WERI-Rb-1 (cell line): Measurements from ENCODE around the gene CLCN4.

Experiments used
- DNase-seq: peaks from one replicate; pipeline ENCODE4 v3.0.0-alpha.2; 2020
- H3K27ac ChIP-seq: fragments of 250-450 bp; sonication (Bioruptor Pico); 2 replicates; pipeline ENCODE4 v1.5.1; 2020; ENCODE audit warnings: mild to moderate bottlenecking, moderate library complexity
- H3K27me3 ChIP-seq: fragments of 250-450 bp; sonication (Bioruptor Pico); 2 replicates; pipeline ENCODE4 v1.5.1; 2021; ENCODE audit warnings: mild to moderate bottlenecking, low read depth, moderate library complexity; ENCODE audit not compliant: insufficient read depth, severe bottlenecking
- H3K36me3 ChIP-seq: fragments of 250-450 bp; sonication (Bioruptor Pico); 2 replicates; pipeline ENCODE4 v1.5.1; 2020; ENCODE audit warnings: mild to moderate bottlenecking, moderate library complexity
- H3K4me3 ChIP-seq: 2 replicates; pipeline ENCODE4 v1.5.1; 2011; ENCODE audit warnings: low read depth, mild to moderate bottlenecking, control low read depth, low read length
- H3K9me3 ChIP-seq: fragments of 250-450 bp; sonication (Bioruptor Pico); 2 replicates; pipeline ENCODE4 v1.5.1; 2021; ENCODE audit warnings: mild to moderate bottlenecking, moderate library complexity; ENCODE audit not compliant: severe bottlenecking
- TF ChIP-seq, protein P1 (sequence below): IDR thresholded peaks from 2 replicates; pipeline ENCODE4 v1.5.1; 2011; ENCODE audit warnings: low read depth, mild to moderate bottlenecking, control low read depth, inconsistent platforms, low read length

Gene CLCN4

DNA sequence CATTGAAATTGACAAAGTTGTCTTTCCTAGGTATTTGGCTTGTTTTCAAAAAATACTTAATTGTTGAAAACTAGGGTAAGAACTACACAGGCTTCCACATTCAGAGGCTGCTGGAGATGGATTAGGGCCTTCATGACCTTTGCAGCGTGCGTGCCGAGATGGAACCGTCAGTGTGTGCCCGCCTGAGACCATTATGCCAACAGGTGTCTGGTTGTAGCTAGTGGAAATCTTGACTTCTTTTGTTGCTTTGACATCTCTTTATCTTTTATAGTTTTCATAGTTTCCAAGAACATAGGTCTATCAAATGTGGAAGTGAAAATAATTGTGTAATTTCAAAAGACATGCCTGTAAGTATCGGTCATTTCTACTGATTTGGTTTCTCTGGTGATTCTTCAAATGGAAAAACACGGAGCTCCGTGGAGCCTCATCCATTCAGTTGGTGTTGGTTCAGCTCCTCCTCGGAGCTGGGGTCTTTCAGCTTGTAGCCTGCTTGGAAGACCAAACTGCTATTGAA is 38.9 kb upstream of the CLCN4 start:
- Histone ChIP-seq H3K36me3 (no peaks in the 10 kb centered on the region; the same call in 1 of the 2 replicates), H3K4me3 (no peak overlapping the region), H3K27ac (no peak overlapping the region), H3K9me3 (peaks cover 3% of the 10 kb centered on the region), H3K27me3 (peaks cover 8% of the 10 kb centered on the region)
- no peak for DNase-seq
- TF ChIP-seq, protein P1, sequence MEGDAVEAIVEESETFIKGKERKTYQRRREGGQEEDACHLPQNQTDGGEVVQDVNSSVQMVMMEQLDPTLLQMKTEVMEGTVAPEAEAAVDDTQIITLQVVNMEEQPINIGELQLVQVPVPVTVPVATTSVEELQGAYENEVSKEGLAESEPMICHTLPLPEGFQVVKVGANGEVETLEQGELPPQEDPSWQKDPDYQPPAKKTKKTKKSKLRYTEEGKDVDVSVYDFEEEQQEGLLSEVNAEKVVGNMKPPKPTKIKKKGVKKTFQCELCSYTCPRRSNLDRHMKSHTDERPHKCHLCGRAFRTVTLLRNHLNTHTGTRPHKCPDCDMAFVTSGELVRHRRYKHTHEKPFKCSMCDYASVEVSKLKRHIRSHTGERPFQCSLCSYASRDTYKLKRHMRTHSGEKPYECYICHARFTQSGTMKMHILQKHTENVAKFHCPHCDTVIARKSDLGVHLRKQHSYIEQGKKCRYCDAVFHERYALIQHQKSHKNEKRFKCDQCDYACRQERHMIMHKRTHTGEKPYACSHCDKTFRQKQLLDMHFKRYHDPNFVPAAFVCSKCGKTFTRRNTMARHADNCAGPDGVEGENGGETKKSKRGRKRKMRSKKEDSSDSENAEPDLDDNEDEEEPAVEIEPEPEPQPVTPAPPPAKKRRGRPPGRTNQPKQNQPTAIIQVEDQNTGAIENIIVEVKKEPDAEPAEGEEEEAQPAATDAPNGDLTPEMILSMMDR: no peak

- DNase-seq: no peak
- H3K9me3 ChIP-seq: peaks cover 3% of the 10 kb centered on the region
- no peak overlapping the region for H3K27ac ChIP-seq
- H3K36me3 ChIP-seq: no peaks in the 10 kb centered on the region; the same call in 1 of the 2 replicates
- H3K27me3 ChIP-seq: peaks cover 8% of the 10 kb centered on the region
- TF ChIP-seq, protein P1: no peak
- no peak overlapping the region for H3K4me3 ChIP-seq
These were observed 38.2 kb upstream of the CLCN4 start for GRCh38 chrX:10118530-10118929.

- Histone ChIP-seq H3K4me3 (no peak overlapping the region), H3K27me3 (peaks cover 8% of the 10 kb centered on the region), H3K9me3 (peaks cover 3% of the 10 kb centered on the region), H3K27ac (no peak overlapping the region), H3K36me3 (no peaks in the 10 kb centered on the region; the same call in 1 of the 2 replicates)
- TF ChIP-seq, protein P1: peak; percentile 91
- DNase-seq: peak; percentile 64
These were observed 37.3 kb upstream of the CLCN4 start for GRCh38 chrX:10119399-10119990.

DNA sequence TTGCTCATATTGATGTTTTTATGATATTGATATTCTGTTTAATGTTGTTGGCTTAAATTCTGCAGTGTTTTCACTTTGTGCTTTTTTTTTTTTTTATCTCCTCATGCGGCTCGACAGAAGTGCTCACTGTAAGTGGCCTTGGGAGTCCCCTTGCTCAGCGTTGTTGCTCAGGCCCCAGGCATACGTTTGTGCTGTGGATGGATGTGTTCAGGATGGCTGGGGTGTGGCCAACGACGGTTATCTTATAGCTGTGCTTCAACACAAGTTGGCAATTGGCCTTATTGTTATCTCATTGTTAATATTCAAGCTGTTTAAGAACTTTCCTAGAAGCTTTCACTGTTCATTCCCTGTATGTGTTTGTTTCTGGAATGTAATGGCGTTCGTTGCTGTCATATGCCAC is 36.4 kb upstream of the CLCN4 start:
- no peaks in the 10 kb centered on the region; the same call in 1 of the 2 replicates for H3K36me3 ChIP-seq
- TF ChIP-seq, protein P1: no peak
- DNase-seq: no peak
- H3K27me3 ChIP-seq: peaks cover 8% of the 10 kb centered on the region
- H3K27ac ChIP-seq: no peak overlapping the region
- no peak overlapping the region for H3K4me3 ChIP-seq
- peaks cover 3% of the 10 kb centered on the region for H3K9me3 ChIP-seq

DNA sequence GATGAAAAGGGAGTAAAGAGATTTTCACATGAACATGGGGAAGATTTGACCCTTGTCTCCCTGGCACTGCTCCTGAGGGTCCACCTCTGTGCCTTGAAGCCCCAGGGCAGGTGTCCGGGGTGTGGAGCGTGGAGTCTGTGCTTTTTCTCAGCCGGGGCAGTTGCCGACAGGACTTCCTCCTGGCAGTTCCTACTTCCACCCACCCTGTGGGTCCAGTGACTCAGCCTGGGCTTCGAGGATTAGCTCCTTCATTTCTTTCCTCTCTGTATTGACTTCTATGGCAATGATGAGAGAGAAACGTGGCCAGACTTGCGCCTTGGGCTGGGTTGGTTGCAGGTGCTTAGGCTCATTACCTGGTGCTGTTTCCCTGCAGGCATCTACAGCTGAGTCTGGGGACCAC is 35.9 kb upstream of the CLCN4 start:
- no peak overlapping the region for H3K4me3 ChIP-seq
- TF ChIP-seq, protein P1: no peak
- H3K36me3 ChIP-seq: no peaks in the 10 kb centered on the region; the same call in 1 of the 2 replicates
- H3K27me3 ChIP-seq: peaks cover 8% of the 10 kb centered on the region
- DNase-seq: no peak
- H3K9me3 ChIP-seq: peaks cover 3% of the 10 kb centered on the region
- H3K27ac ChIP-seq: no peak overlapping the region

- TF ChIP-seq, protein P1: no peak
- H3K27ac ChIP-seq: no peak overlapping the region
- peaks cover 3% of the 10 kb centered on the region for H3K9me3 ChIP-seq
- H3K27me3 ChIP-seq: peaks cover 8% of the 10 kb centered on the region
- no peak overlapping the region for H3K4me3 ChIP-seq
- DNase-seq: no peak
- no peaks in the 10 kb centered on the region; the same call in 1 of the 2 replicates for H3K36me3 ChIP-seq
These were observed 35.0 kb upstream of the CLCN4 start for GRCh38 chrX:10121787-10122186.
